Caco-2 (cell line): ENCODE measurements around the gene TMEM213. TPM values are rescaled to one million over a fixed set of nuclear protein-coding genes. Genes with fewer than 3 reads are reported as not detected.

ENCODE experiments used
- BruUV-seq: library from RNA; stranded (reverse); fragments of 400-500 nt; replicated peaks from 2 replicates; lab custom pipeline; 2021; lab: Mats Ljungman, UMichigan
- CTCF ChIA-PET: fragments of 300-600 bp; sonication (Branson Sonifier 250); formaldehyde crosslinking; loops from one replicate; lab custom pipeline; 2022; ENCODE audit warnings: antibody characterized with exemption; lab: Charles Lee
- POLR2A ChIA-PET: fragments of 300-600 bp; sonication (Branson Sonifier 250); formaldehyde crosslinking; loops from one replicate; lab custom pipeline; 2022; ENCODE audit warnings: antibody characterized with exemption; lab: Charles Lee
- DNase-seq, 2 experiments: peaks; one replicate each; pipeline versions ENCODE4 v3.0.0 to v3.0.0-alpha.2; 2020 to 2022
- H3K27me3 ChIP-seq: replicated peaks from 2 replicates; pipeline ENCODE4 v1.6.0; 2011; ENCODE audit warnings: low read length; ENCODE audit not compliant: control insufficient read depth, insufficient read depth
- H3K36me3 ChIP-seq: 2 replicates; pipeline ENCODE4 v1.5.1; 2011; ENCODE audit warnings: low read length; ENCODE audit not compliant: control insufficient read depth, insufficient read depth
- H3K4me1 ChIP-seq: fragments of 250-450 bp; sonication (Bioruptor Pico); 2 replicates; pipeline ENCODE4 v1.5.1; 2020; ENCODE audit warnings: mild to moderate bottlenecking
- H3K4me3 ChIP-seq: 2 replicates; pipeline ENCODE4 v1.5.1; 2011; ENCODE audit warnings: low read depth, mild to moderate bottlenecking, control low read depth, low read length
- H3K9me3 ChIP-seq: fragments of 250-450 bp; sonication (Bioruptor Pico); 2 replicates; pipeline ENCODE4 v1.5.1; 2020; ENCODE audit warnings: mild to moderate bottlenecking, moderate library complexity
- H3K27ac Mint-ChIP-seq: one replicate; pipeline ENCODE4 v1.8.0; 2022; ENCODE audit warnings: mixed read lengths; ENCODE audit not compliant: unreplicated experiment
- H3K27me3 Mint-ChIP-seq: one replicate; pipeline ENCODE4 v1.8.0; 2022; ENCODE audit warnings: mixed read lengths; ENCODE audit not compliant: insufficient read depth, unreplicated experiment
- H3K36me3 Mint-ChIP-seq: one replicate; pipeline ENCODE4 v1.8.0; 2022; ENCODE audit warnings: mild to moderate bottlenecking, mixed read lengths; ENCODE audit not compliant: insufficient read depth, unreplicated experiment
- H3K4me1 Mint-ChIP-seq: one replicate; pipeline ENCODE4 v1.8.0; 2022; ENCODE audit warnings: low read depth, mixed read lengths; ENCODE audit not compliant: unreplicated experiment
- H3K4me3 Mint-ChIP-seq: one replicate; pipeline ENCODE4 v1.8.0; 2022; ENCODE audit warnings: mild to moderate bottlenecking, moderate library complexity, mixed read lengths; ENCODE audit not compliant: unreplicated experiment
- H3K9me3 Mint-ChIP-seq: one replicate; pipeline ENCODE4 v1.8.0; 2022; ENCODE audit warnings: mixed read lengths; ENCODE audit not compliant: unreplicated experiment
- CTCF ChIP-seq, 2 experiments: fragments of 200-600 bp in 1 of 2; IDR thresholded peaks; 1 replicate in 1 of 2; 2 replicates in 1 of 2; pipeline versions ENCODE4 v1.5.1 to v1.8.0; 2011 to 2022; ENCODE audit warnings: antibody characterized with exemption in 1 of 2, control low read depth in 1 of 2, inconsistent platforms in 1 of 2, low read depth in 1 of 2, low read length in 1 of 2, mild to moderate bottlenecking in 1 of 2, moderate library complexity in 1 of 2; ENCODE audit not compliant: insufficient read depth in 1 of 2, severe bottlenecking in 1 of 2, unreplicated experiment in 1 of 2
- intact Hi-C: fragments of 100-400 bp; cut with micrococcal nuclease; formaldehyde crosslinking; loops from one replicate; pipeline ENCODE4 v1.10.0; 2022; ENCODE audit not compliant: unreplicated experiment
- total RNA-seq: library from RNA; stranded (reverse); gene quantifications from 2 replicates; pipeline ENCODE4 v1.2.3, GENCODE V29; 2022

Gene TMEM213
- total RNA-seq, 1 experiment from 2014 or later, result not detected

DNA sequence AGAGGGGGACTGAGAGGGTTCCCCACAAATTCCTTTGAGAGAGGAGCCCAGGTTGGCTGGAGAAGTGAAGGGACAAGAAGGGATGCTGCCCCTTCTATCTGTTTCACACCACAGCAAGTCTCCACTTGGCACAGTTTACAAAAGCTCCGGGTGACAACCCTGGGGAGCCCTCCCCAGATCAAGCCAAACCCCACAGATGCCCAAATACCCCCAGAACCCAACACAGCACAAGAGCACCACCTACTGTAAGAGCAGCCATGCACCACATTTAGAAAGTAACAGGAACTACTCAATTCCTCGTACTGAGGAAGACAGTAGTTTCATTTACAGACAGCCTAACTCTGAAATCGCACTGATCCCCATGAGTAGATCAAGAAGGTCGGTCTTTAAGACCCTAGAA, 68.0 kb downstream of the TMEM213 start:
- no peak overlapping the region for H3K4me3 ChIP-seq
- CTCF ChIA-PET, result no interaction called here
- BruUV-seq, result no TSS peak
- no peaks in the 10 kb centered on the region for H3K27me3 Mint-ChIP-seq
- H3K9me3 Mint-ChIP-seq, result no peaks in the 10 kb centered on the region
- no peak for TF ChIP-seq CTCF (IDR thresholded peaks at IDR 0.05; ENCODE audit: insufficient read depth in 1 of 2, low read depth in 1 of 2, low read length in 1 of 2, severe bottlenecking in 1 of 2, unreplicated experiment in 1 of 2)
- no peak overlapping the region for H3K27ac Mint-ChIP-seq
- H3K4me3 Mint-ChIP-seq, result no peak overlapping the region
- peaks cover 30% of the 10 kb centered on the region for H3K36me3 Mint-ChIP-seq
- H3K36me3 ChIP-seq, result no peaks in the 10 kb centered on the region; the same call in 1 of the 2 replicates
- H3K4me1 Mint-ChIP-seq, result no peaks in the 10 kb centered on the region
- intact Hi-C loops, result no loop called here
- H3K27me3 ChIP-seq, result no peaks in the 10 kb centered on the region
- no peaks in the 10 kb centered on the region for H3K4me1 ChIP-seq
- no peak for DNase-seq
- POLR2A ChIA-PET, result no interaction called here
- no peaks in the 10 kb centered on the region for H3K9me3 ChIP-seq

- no peak for TF ChIP-seq CTCF (IDR thresholded peaks at IDR 0.05; ENCODE audit: insufficient read depth in 1 of 2, low read depth in 1 of 2, low read length in 1 of 2, severe bottlenecking in 1 of 2, unreplicated experiment in 1 of 2)
- H3K27me3 Mint-ChIP-seq, result no peaks in the 10 kb centered on the region
- no peaks in the 10 kb centered on the region for H3K9me3 Mint-ChIP-seq
- H3K4me1 Mint-ChIP-seq, result no peaks in the 10 kb centered on the region
- H3K36me3 ChIP-seq, result no peaks in the 10 kb centered on the region; the same call in 1 of the 2 replicates
- H3K4me3 ChIP-seq, result no peak overlapping the region
- intact Hi-C loops, result no loop called here
- H3K4me1 ChIP-seq, result no peaks in the 10 kb centered on the region
- BruUV-seq, result no TSS peak
- peaks cover 30% of the 10 kb centered on the region for H3K36me3 Mint-ChIP-seq
- POLR2A ChIA-PET, result no interaction called here
- H3K4me3 Mint-ChIP-seq, result no peak overlapping the region
- CTCF ChIA-PET, result no interaction called here
- no peaks in the 10 kb centered on the region for H3K9me3 ChIP-seq
- H3K27ac Mint-ChIP-seq, result no peak overlapping the region
- DNase-seq, result no peak
- H3K27me3 ChIP-seq, result no peaks in the 10 kb centered on the region
These were observed 68.6 kb downstream of the TMEM213 start for GRCh38 chr7:138866353-138866752.

GRCh38 chr7:138867744-138868143, 70.0 kb downstream of the TMEM213 start:
- intact Hi-C loops, result no loop called here
- no peak for TF ChIP-seq CTCF (IDR thresholded peaks at IDR 0.05; ENCODE audit: insufficient read depth in 1 of 2, low read depth in 1 of 2, low read length in 1 of 2, severe bottlenecking in 1 of 2, unreplicated experiment in 1 of 2)
- H3K9me3 Mint-ChIP-seq, result no peaks in the 10 kb centered on the region
- no peaks in the 10 kb centered on the region for H3K27me3 Mint-ChIP-seq
- H3K27me3 ChIP-seq, result no peaks in the 10 kb centered on the region
- no peaks in the 10 kb centered on the region for H3K9me3 ChIP-seq
- DNase-seq, result no peak
- ChIA-PET POLR2A (no interaction called here), CTCF (no interaction called here)
- H3K4me3 Mint-ChIP-seq, result no peak overlapping the region
- H3K4me3 ChIP-seq, result no peak overlapping the region
- no peak overlapping the region for H3K27ac Mint-ChIP-seq
- BruUV-seq, result no TSS peak
- no peaks in the 10 kb centered on the region for H3K4me1 Mint-ChIP-seq
- H3K36me3 Mint-ChIP-seq, result peaks cover 30% of the 10 kb centered on the region
- no peaks in the 10 kb centered on the region; the same call in 1 of the 2 replicates for H3K36me3 ChIP-seq
- H3K4me1 ChIP-seq, result 0 out of 2 replicates have a peak, but pooled peaks cover under 1% of the 10 kb centered on the region
